GM19397 (cell line): ENCODE data around the gene KNL1.
A peak's percentile ranks its signal among the peaks of the same experiment; 100 is the strongest.
"Not testable (repeated sequence)": the region's sequence is repeated elsewhere in the genome, so short reads cannot be mapped to it uniquely, and the experiment has no call there.

Experiments used
- ATAC-seq: cut with Tn5 transposase; IDR thresholded peaks from one replicate; pipeline ENCODE4 v1.9.1; 2021; ENCODE audit warnings: mild to moderate bottlenecking, moderate library complexity; ENCODE audit not compliant: unreplicated experiment

Gene KNL1

GRCh38 chr15:40647523-40647922, 53.5 kb downstream of the KNL1 start:
- no peak for ATAC-seq

- no peak for ATAC-seq
Measured at GRCh38 chr15:40650479-40650878, 56.4 kb downstream of the KNL1 start.

- ATAC-seq: no peak
Measured at GRCh38 chr15:40660686-40661085, 66.6 kb downstream of the KNL1 start.

- no peak for ATAC-seq
Measured at GRCh38 chr15:40664909-40665308, 70.9 kb downstream of the KNL1 start.

GRCh38 chr15:40676290-40676689, 82.2 kb downstream of the KNL1 start:
- ATAC-seq: not testable (repeated sequence)

GRCh38 chr15:40676906-40677305, 82.9 kb downstream of the KNL1 start:
- not testable (repeated sequence) for ATAC-seq

- ATAC-seq: no peak
Measured at GRCh38 chr15:40680151-40680550, 86.1 kb downstream of the KNL1 start.

- ATAC-seq: not testable (repeated sequence)
Measured at GRCh38 chr15:40680959-40681358, 86.9 kb downstream of the KNL1 start.

- no peak for ATAC-seq
Measured at GRCh38 chr15:40684381-40684780, 90.3 kb downstream of the KNL1 start.

- no peak for ATAC-seq
Measured at GRCh38 chr15:40685376-40685775, 91.3 kb downstream of the KNL1 start.

- no peak for ATAC-seq
Measured at GRCh38 chr15:40688932-40689799, 95.1 kb downstream of the KNL1 start.

GRCh38 chr15:40691737-40692136, 97.7 kb downstream of the KNL1 start:
- ATAC-seq: no peak

GRCh38 chr15:40693904-40694687, 100.0 kb downstream of the KNL1 start:
- ATAC-seq: peak; percentile 5

GRCh38 chr15:40694688-40695468, 100.8 kb downstream of the KNL1 start, which contains the start of gene RAD51:
Gene RAD51 (plus strand): TSS chr15:40695174. CDS start chr15:40698759, 3,585 bp downstream.
- ATAC-seq: peak; percentile 86

- ATAC-seq: peak; percentile 20
Measured at GRCh38 chr15:40695469-40695890, 101.4 kb downstream of the KNL1 start.

- ATAC-seq: no peak
Measured at GRCh38 chr15:40696228-40696627, 102.2 kb downstream of the KNL1 start.

- ATAC-seq: no peak
Measured at GRCh38 chr15:40697916-40698315, 103.9 kb downstream of the KNL1 start.

GRCh38 chr15:40702077-40702476, 108.0 kb downstream of the KNL1 start:
- no peak for ATAC-seq

- ATAC-seq: no peak
Measured at GRCh38 chr15:40706121-40706520, 112.1 kb downstream of the KNL1 start.
